K562 (cell line): ENCODE data around the gene SLC25A21. TPM values are rescaled to one million over a fixed set of nuclear protein-coding genes. Genes with fewer than 3 reads are reported as not detected.
A peak's percentile ranks its signal among the peaks of the same experiment; 100 is the strongest.

Experiments
- CBX1 ChIP-seq: sonication (generic); IDR thresholded peaks from 2 replicates; pipeline ENCODE4 v1.6.1; 2016; ENCODE audit warnings: antibody characterized with exemption, low read depth, mild to moderate bottlenecking
- FOXJ3 ChIP-seq: sonication (generic); formaldehyde crosslinking; IDR thresholded peaks from 2 replicates; pipeline ENCODE4 v1.4.0; 2020; ENCODE audit warnings: mild to moderate bottlenecking, missing genetic modification reagents
- ILK ChIP-seq: fragments of 450-650 bp; IDR thresholded peaks from 2 replicates; pipeline ENCODE4 v1.6.1; 2016; ENCODE audit warnings: missing genetic modification characterization, low read depth, mild to moderate bottlenecking, missing compliant biosample characterization, moderate library complexity, borderline replicate concordance
- MAFG ChIP-seq: fragments of 450-650 bp; conservative IDR thresholded peaks from 2 replicates; pipeline ENCODE4 v1.6.1; 2016; ENCODE audit warnings: missing genetic modification characterization, missing compliant biosample characterization
- NFATC3 ChIP-seq: fragments of 450-650 bp; IDR thresholded peaks from 2 replicates; pipeline ENCODE4 v1.6.1; 2017; ENCODE audit warnings: mild to moderate bottlenecking
- ZKSCAN1 ChIP-seq: fragments of 150-350 bp; IDR thresholded peaks from 2 replicates; pipeline ENCODE4 v1.6.1; 2016; ENCODE audit warnings: low read depth, low read length
- ZNF232 ChIP-seq: sonication (generic); formaldehyde crosslinking; IDR thresholded peaks from 2 replicates; pipeline ENCODE4 v1.8.0; 2022; ENCODE audit warnings: mild to moderate bottlenecking, missing genetic modification reagents
- polyA plus RNA-seq, 8 experiments: library from polyadenylated mRNA; depleted of rRNA in 4 of 8; stranded (reverse) in 5 of 8; unstranded in 3 of 8; fragments of >200 nt; fragmentation: Nextera tagmentation in 2 of 8; fragmentation: Illumina TruSeq in 1 of 8; extraction: Ambion mirVana in 2 of 8; extraction: Trizol in 1 of 8; gene quantifications; 2 replicates each; pipeline versions ENCODE4 v1.2.1 to v1.2.3, GENCODE V29; 2011 to 2014; ENCODE audit warnings: inconsistent platforms in 1 of 8, missing spikeins in 1 of 8
- total RNA-seq, 7 experiments: library from RNA; depleted of rRNA in 6 of 7; stranded (reverse); fragments of >200 nt in 6 of 7; fragmentation: Illumina TruSeq in 2 of 7; extraction: Trizol in 2 of 7; gene quantifications; 2 replicates each; pipeline versions ENCODE4 v1.2.1 to v1.2.3, GENCODE V29; 2011 to 2021; ENCODE audit warnings: low replicate concordance in 1 of 7
- TF ChIP-seq, protein P1 (sequence below): sonication (generic); formaldehyde crosslinking; IDR thresholded peaks from 2 replicates; pipeline ENCODE4 v1.9.0; 2022; ENCODE audit warnings: mild to moderate bottlenecking, missing genetic modification reagents
- TF ChIP-seq, protein P2 (sequence below): fragments of 250-450 bp; sonication (Bioruptor Pico); IDR thresholded peaks from 2 replicates; pipeline ENCODE4 v1.8.0; 2022; ENCODE audit warnings: moderate library complexity, mild to moderate bottlenecking, inconsistent platforms
- TF ChIP-seq, protein P3 (sequence below), 3 experiments: IDR thresholded peaks in 2 of 3; conservative IDR thresholded peaks in 1 of 3; 2 replicates each; pipeline ENCODE4 v1.5.1; 2011 to 2012; ENCODE audit warnings: low read length in 3 of 3, mild to moderate bottlenecking in 3 of 3, control low read depth in 2 of 3, improper control_type of control experiment in 1 of 3, inconsistent platforms in 1 of 3, low read depth in 1 of 3, mixed read lengths in 1 of 3, moderate library complexity in 1 of 3; ENCODE audit not compliant: insufficient read depth in 2 of 3
- TF ChIP-seq, protein P4 (sequence below): fragments of 250-450 bp; sonication (Bioruptor Pico); IDR thresholded peaks from 2 replicates; pipeline ENCODE4 v1.5.0; 2021; ENCODE audit warnings: mild to moderate bottlenecking, borderline replicate concordance
- TF ChIP-seq, protein P5 (sequence below), 2 experiments: fragments of 150-350 bp in 1 of 2; IDR thresholded peaks; 2 replicates each; pipeline ENCODE4 v1.6.1; 2012 to 2016; ENCODE audit warnings: low read depth in 2 of 2, low read length in 2 of 2, mild to moderate bottlenecking in 1 of 2, moderate library complexity in 1 of 2
- TF ChIP-seq, protein P6 (sequence below), 2 experiments: IDR thresholded peaks; 2 replicates each; pipeline ENCODE4 v1.6.1; 2012; ENCODE audit warnings: improper control_type of control experiment in 2 of 2, low read depth in 2 of 2, low read length in 2 of 2, borderline replicate concordance in 1 of 2

SLC25A21 gene
- total and polyA plus RNA-seq, 9 of the 15 experiments (the other 6 are each of a cell fraction or from before 2014, with no cell fraction given): 15.2 to 46.7 (median 28.7) TPM

DNA sequence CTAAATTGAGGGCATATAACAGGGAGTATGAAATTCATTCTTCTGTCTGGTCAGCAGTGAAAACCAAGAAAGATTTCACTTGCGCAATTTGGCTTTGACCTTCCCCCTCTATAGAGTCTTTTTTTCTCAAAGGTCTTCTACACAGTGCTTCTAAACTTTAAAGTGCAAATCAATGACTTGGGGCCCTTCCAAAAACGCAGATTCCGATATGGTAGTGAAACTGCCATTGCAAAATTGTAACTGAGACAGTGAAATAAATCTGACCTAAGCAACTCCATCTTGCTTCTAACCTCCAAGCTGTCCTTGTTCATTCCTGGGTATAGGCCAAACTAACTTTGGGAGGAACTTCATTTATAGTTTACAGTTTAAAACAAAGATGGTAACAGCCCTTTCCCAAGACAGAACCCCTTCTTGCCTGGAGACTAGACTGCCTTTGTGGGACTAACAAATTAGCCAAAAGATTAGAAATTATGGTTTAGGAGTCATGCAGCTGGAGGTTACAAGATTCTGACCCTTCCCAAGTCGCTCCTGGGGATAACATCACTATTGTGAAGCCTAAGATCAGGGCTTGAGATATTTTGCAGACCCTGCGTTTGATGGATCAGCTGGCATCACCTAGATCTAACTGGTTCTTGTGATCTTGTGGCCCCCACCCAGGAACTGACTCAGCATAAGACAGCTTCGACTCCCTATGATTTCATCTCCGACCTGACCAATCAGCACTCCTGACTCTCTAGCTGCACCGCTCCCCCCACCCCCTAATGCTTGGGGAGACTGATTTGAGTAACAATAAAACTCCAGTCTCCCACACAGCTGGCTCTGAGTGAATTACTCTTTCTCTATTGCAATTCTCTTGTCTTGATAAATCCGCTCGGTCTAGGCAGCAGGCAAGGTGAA, 5.0 kb downstream of the SLC25A21 start (continued):
- TF ChIP-seq, protein P1, sequence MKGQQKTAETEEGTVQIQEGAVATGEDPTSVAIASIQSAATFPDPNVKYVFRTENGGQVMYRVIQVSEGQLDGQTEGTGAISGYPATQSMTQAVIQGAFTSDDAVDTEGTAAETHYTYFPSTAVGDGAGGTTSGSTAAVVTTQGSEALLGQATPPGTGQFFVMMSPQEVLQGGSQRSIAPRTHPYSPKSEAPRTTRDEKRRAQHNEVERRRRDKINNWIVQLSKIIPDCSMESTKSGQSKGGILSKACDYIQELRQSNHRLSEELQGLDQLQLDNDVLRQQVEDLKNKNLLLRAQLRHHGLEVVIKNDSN: no peak
- TF ChIP-seq, protein P2, sequence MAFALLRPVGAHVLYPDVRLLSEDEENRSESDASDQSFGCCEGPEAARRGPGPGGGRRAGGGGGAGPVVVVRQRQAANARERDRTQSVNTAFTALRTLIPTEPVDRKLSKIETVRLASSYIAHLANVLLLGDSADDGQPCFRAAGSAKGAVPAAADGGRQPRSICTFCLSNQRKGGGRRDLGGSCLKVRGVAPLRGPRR (CRISPR knock-in tag): peak; percentile 96
- TF ChIP-seq, protein P3, sequence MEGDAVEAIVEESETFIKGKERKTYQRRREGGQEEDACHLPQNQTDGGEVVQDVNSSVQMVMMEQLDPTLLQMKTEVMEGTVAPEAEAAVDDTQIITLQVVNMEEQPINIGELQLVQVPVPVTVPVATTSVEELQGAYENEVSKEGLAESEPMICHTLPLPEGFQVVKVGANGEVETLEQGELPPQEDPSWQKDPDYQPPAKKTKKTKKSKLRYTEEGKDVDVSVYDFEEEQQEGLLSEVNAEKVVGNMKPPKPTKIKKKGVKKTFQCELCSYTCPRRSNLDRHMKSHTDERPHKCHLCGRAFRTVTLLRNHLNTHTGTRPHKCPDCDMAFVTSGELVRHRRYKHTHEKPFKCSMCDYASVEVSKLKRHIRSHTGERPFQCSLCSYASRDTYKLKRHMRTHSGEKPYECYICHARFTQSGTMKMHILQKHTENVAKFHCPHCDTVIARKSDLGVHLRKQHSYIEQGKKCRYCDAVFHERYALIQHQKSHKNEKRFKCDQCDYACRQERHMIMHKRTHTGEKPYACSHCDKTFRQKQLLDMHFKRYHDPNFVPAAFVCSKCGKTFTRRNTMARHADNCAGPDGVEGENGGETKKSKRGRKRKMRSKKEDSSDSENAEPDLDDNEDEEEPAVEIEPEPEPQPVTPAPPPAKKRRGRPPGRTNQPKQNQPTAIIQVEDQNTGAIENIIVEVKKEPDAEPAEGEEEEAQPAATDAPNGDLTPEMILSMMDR (IDR thresholded peaks at IDR 0.05 in 2 of 3, conservative IDR thresholded peaks at IDR 0.05 in 1 of 3; ENCODE audit: insufficient read depth in 2 of 3, low read depth in 1 of 3, low read length in 3 of 3): no peak
- TF ChIP-seq FOXJ3 (CRISPR knock-in tag): no peak
- TF ChIP-seq, protein P4, sequence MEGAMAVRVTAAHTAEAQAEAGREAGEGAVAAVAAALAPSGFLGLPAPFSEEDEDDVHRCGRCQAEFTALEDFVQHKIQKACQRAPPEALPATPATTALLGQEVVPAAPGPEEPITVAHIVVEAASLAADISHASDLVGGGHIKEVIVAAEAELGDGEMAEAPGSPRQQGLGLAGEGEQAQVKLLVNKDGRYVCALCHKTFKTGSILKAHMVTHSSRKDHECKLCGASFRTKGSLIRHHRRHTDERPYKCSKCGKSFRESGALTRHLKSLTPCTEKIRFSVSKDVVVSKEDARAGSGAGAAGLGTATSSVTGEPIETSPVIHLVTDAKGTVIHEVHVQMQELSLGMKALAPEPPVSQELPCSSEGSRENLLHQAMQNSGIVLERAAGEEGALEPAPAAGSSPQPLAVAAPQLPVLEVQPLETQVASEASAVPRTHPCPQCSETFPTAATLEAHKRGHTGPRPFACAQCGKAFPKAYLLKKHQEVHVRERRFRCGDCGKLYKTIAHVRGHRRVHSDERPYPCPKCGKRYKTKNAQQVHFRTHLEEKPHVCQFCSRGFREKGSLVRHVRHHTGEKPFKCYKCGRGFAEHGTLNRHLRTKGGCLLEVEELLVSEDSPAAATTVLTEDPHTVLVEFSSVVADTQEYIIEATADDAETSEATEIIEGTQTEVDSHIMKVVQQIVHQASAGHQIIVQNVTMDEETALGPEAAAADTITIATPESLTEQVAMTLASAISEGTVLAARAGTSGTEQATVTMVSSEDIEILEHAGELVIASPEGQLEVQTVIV (CRISPR knock-in tag): peak; percentile 65; the same call in 1 of the 2 replicates
- TF ChIP-seq CBX1: no peak
- TF ChIP-seq, protein P5, sequence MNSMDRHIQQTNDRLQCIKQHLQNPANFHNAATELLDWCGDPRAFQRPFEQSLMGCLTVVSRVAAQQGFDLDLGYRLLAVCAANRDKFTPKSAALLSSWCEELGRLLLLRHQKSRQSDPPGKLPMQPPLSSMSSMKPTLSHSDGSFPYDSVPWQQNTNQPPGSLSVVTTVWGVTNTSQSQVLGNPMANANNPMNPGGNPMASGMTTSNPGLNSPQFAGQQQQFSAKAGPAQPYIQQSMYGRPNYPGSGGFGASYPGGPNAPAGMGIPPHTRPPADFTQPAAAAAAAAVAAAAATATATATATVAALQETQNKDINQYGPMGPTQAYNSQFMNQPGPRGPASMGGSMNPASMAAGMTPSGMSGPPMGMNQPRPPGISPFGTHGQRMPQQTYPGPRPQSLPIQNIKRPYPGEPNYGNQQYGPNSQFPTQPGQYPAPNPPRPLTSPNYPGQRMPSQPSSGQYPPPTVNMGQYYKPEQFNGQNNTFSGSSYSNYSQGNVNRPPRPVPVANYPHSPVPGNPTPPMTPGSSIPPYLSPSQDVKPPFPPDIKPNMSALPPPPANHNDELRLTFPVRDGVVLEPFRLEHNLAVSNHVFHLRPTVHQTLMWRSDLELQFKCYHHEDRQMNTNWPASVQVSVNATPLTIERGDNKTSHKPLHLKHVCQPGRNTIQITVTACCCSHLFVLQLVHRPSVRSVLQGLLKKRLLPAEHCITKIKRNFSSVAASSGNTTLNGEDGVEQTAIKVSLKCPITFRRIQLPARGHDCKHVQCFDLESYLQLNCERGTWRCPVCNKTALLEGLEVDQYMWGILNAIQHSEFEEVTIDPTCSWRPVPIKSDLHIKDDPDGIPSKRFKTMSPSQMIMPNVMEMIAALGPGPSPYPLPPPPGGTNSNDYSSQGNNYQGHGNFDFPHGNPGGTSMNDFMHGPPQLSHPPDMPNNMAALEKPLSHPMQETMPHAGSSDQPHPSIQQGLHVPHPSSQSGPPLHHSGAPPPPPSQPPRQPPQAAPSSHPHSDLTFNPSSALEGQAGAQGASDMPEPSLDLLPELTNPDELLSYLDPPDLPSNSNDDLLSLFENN (IDR thresholded peaks at IDR 0.05; ENCODE audit: low read depth in 2 of 2, low read length in 2 of 2): no peak
- peak; percentile 90 for TF ChIP-seq ILK (tag)
- TF ChIP-seq ZKSCAN1: no peak
- TF ChIP-seq ZNF232 (CRISPR knock-in tag): no peak
- TF ChIP-seq, protein P6, sequence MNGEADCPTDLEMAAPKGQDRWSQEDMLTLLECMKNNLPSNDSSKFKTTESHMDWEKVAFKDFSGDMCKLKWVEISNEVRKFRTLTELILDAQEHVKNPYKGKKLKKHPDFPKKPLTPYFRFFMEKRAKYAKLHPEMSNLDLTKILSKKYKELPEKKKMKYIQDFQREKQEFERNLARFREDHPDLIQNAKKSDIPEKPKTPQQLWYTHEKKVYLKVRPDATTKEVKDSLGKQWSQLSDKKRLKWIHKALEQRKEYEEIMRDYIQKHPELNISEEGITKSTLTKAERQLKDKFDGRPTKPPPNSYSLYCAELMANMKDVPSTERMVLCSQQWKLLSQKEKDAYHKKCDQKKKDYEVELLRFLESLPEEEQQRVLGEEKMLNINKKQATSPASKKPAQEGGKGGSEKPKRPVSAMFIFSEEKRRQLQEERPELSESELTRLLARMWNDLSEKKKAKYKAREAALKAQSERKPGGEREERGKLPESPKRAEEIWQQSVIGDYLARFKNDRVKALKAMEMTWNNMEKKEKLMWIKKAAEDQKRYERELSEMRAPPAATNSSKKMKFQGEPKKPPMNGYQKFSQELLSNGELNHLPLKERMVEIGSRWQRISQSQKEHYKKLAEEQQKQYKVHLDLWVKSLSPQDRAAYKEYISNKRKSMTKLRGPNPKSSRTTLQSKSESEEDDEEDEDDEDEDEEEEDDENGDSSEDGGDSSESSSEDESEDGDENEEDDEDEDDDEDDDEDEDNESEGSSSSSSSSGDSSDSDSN (IDR thresholded peaks at IDR 0.05; ENCODE audit: borderline replicate concordance in 1 of 2, low read depth in 2 of 2, low read length in 2 of 2): no peak
- TF ChIP-seq NFATC3: no peak
- peak; percentile 92 for TF ChIP-seq MAFG (tag)
